IMR-90 (cell line): ENCODE measurements around the gene TEDC1.

Experiments
- CEBPB ChIP-seq: IDR thresholded peaks from 2 replicates; pipeline ENCODE4 v1.6.1; 2012; ENCODE audit warnings: low read depth, low read length, improper control_type of control experiment
- CTCF ChIP-seq: conservative IDR thresholded peaks from 2 replicates; pipeline ENCODE4 v1.5.1; 2012; ENCODE audit warnings: mild to moderate bottlenecking, low read depth, low read length, improper control_type of control experiment
- ELK1 ChIP-seq: fragments of 150-350 bp; IDR thresholded peaks from 2 replicates; pipeline ENCODE4 v1.6.1; 2016; ENCODE audit warnings: low read depth, mild to moderate bottlenecking, low read length, moderate library complexity, borderline replicate concordance
- FOS ChIP-seq: fragments of 150-350 bp; IDR thresholded peaks from 2 replicates; pipeline ENCODE4 v1.6.1; 2016; ENCODE audit warnings: low read depth, low read length
- MAZ ChIP-seq: IDR thresholded peaks from 2 replicates; pipeline ENCODE4 v1.6.1; 2012; ENCODE audit warnings: low read depth, mild to moderate bottlenecking, low read length, improper control_type of control experiment, moderate library complexity, borderline replicate concordance
- POLR2A ChIP-seq: IDR thresholded peaks from 2 replicates; pipeline ENCODE4 v1.6.1; 2012; ENCODE audit warnings: mild to moderate bottlenecking, low read depth, low read length
- RAD21 ChIP-seq: IDR thresholded peaks from 2 replicates; pipeline ENCODE4 v1.6.1; 2012; ENCODE audit warnings: low read length, improper control_type of control experiment
- RCOR1 ChIP-seq: IDR thresholded peaks from 2 replicates; pipeline ENCODE4 v1.6.1; 2012; ENCODE audit warnings: mild to moderate bottlenecking, low read length, improper control_type of control experiment; ENCODE audit not compliant: insufficient replicate concordance

- no peak for TF ChIP-seq POLR2A
- no peak for TF ChIP-seq CTCF
- TF ChIP-seq MAZ: no peak
- no peak for TF ChIP-seq RCOR1
- no peak for TF ChIP-seq FOS
- TF ChIP-seq RAD21: no peak
- TF ChIP-seq ELK1: no peak
- no peak for TF ChIP-seq CEBPB
Measured at GRCh38 chr14:105490267-105490571, 827 bp upstream of the TEDC1 start.
